GM18861 (cell line): ENCODE results near the gene ALG10.
"Not testable (repeated sequence)": the region's sequence is repeated elsewhere in the genome, so short reads cannot be mapped to it uniquely, and the experiment has no call there.

Source experiments
- ATAC-seq: cut with Tn5 transposase; IDR thresholded peaks from one replicate; pipeline ENCODE4 v1.9.1; 2021; ENCODE audit not compliant: unreplicated experiment

Gene ALG10

GRCh38 chr12:34022079-34022830 is at the start of gene ALG10:
ALG10 (plus strand) TSS chr12:34022496; CDS start chr12:34022600, 104 bp downstream.
- ATAC-seq = peak; percentile 98

- ATAC-seq = not testable (repeated sequence)
Measured at GRCh38 chr12:33972884-33973283, 49.4 kb upstream of the ALG10 start.

GRCh38 chr12:33977887-33978286 is 44.4 kb upstream of the ALG10 start:
- no peak for ATAC-seq

GRCh38 chr12:33988197-33988805 is 34.0 kb upstream of the ALG10 start:
- ATAC-seq = no peak

- no peak for ATAC-seq
Measured at GRCh38 chr12:33988913-33989312, 33.4 kb upstream of the ALG10 start.

- ATAC-seq = no peak
Measured at GRCh38 chr12:33994857-33995808, 27.2 kb upstream of the ALG10 start.

- ATAC-seq = not testable (repeated sequence)
Measured at GRCh38 chr12:34008835-34009234, 13.5 kb upstream of the ALG10 start.

GRCh38 chr12:34016361-34016760 is 5.9 kb upstream of the ALG10 start:
- ATAC-seq = no peak

- no peak for ATAC-seq
Measured at GRCh38 chr12:34021071-34021470, 1.2 kb upstream of the ALG10 start.

GRCh38 chr12:34027661-34028060 is 5.4 kb downstream of the ALG10 start:
- not testable (repeated sequence) for ATAC-seq

GRCh38 chr12:34030591-34030990 is 8.3 kb downstream of the ALG10 start:
- ATAC-seq = no peak

- ATAC-seq = no peak
Measured at GRCh38 chr12:34033628-34034296, 11.5 kb downstream of the ALG10 start.

GRCh38 chr12:34038357-34038756 is 16.1 kb downstream of the ALG10 start:
- ATAC-seq = not testable (repeated sequence)

GRCh38 chr12:34046570-34046969 is 24.3 kb downstream of the ALG10 start:
- no peak for ATAC-seq

- not testable (repeated sequence) for ATAC-seq
Measured at GRCh38 chr12:34047855-34048254, 25.6 kb downstream of the ALG10 start.

GRCh38 chr12:34048714-34049113 is 26.4 kb downstream of the ALG10 start:
- no peak for ATAC-seq

GRCh38 chr12:34051486-34051885 is 29.2 kb downstream of the ALG10 start:
- no peak for ATAC-seq

- no peak for ATAC-seq
Measured at GRCh38 chr12:34054938-34055337, 32.6 kb downstream of the ALG10 start.
